Fibroblast of upper back skin (primary cell): ENCODE measurements around the gene CKMT2.

ENCODE experiments used
- DNase-seq: peaks from one replicate; pipeline ENCODE4 v3.0.0-alpha.2; 2013

Gene CKMT2

DNA sequence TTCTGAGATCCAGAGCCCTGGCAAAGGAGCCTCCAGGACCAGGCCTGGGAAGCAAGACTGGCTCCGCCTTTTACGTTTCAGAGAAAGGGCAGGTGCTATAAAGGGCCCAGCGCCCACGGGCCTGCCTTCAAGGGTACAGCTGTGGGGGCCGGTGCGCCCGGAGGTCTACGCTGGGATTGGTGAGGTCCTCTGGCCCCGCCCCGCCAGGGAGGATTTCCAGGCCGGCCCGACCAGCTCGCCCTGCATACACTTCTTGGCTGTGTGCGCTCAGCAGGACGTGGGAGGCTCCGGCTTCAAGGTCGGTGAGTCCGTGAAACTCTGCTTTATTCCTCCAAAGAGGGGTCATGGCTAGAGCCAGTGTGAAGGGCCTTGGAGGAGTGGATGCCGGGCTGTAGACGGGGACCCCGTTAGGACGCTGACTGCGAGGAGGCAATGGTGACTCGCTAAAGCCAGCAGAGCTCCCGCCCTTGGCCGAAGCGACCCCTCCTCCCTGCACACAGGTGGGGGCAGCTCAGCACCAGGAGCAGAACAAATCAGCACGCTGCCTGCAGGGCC, at the start of gene CKMT2:
Gene CKMT2, plus strand, starts transcription at position 243 of the 555 bp plus-strand sequence. CDS start 17,811 bp downstream, outside the sequence.
- no peak for DNase-seq

DNA sequence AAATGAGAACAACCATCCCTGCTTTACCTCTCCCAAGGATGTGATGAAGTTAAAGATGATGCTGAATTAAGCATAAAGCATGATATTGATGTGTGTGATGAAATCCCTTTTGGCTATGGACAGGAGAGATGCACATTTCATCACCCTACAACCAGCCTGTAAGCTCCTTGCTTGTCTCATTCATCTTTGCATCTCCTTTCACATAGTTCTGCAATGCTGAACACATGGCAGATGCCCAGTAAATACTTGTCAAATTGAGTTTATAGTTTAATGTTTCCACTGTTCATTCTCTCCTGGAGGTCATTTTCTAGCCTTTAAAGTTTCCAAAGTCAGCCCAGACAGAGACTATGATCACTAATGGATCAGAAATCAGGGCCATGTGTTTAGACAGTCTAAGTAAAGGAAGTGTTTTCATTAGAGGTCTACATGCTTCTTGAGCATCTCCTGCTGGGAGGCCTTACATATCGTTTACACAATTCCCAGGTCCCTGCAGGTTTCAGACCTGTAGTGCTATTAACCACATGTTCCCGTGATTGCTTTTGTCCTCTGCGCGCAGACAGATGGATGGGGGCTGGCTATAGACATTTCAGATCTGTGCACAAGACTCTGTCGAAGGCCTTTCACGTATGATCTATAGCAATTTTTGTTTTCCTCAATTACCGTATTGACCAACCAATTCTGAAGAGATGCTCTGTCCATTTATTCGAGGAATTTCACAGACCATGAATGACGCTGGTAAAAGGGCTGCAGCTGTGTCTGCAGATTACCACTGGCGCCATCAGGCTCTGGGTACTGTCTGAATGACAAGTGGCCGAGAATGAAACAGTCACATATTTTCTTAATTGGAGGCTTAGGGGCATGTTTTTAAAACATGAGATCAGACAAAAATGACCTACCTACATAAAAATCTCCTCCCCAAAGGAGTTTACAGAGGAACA, 49.0 kb upstream of the CKMT2 start:
- peak; percentile 23 for DNase-seq

GRCh38 chr5:81184749-81185110, 48.4 kb upstream of the CKMT2 start:
- DNase-seq: no peak

DNA sequence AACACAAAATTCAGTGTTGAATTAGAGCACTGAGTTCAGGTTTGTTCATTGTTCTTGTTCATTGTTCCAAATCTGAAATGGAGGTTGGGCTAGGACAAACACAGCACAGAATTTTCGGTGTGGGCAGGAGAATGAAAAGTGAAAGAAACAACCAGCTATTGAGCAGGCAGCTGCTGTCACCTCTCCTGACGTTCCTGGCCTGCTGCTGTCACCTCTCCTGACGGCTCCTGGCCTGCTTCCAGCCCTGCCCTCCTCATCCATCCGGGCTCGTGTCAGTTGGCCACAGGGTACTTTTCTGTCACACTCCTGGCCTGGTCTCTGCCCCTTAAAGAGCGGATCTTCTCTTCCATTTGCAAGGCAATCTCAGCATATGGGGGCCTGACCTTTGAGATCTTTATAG, 45.2 kb upstream of the CKMT2 start:
- DNase-seq: no peak

- no peak for DNase-seq
These were observed 44.2 kb upstream of the CKMT2 start for GRCh38 chr5:81188962-81189361.

GRCh38 chr5:81189875-81190498, 43.1 kb upstream of the CKMT2 start:
- DNase-seq: no peak

GRCh38 chr5:81191726-81192372, 41.3 kb upstream of the CKMT2 start:
- no peak for DNase-seq

- no peak for DNase-seq
These were observed 40.8 kb upstream of the CKMT2 start for GRCh38 chr5:81192373-81192750.

DNA sequence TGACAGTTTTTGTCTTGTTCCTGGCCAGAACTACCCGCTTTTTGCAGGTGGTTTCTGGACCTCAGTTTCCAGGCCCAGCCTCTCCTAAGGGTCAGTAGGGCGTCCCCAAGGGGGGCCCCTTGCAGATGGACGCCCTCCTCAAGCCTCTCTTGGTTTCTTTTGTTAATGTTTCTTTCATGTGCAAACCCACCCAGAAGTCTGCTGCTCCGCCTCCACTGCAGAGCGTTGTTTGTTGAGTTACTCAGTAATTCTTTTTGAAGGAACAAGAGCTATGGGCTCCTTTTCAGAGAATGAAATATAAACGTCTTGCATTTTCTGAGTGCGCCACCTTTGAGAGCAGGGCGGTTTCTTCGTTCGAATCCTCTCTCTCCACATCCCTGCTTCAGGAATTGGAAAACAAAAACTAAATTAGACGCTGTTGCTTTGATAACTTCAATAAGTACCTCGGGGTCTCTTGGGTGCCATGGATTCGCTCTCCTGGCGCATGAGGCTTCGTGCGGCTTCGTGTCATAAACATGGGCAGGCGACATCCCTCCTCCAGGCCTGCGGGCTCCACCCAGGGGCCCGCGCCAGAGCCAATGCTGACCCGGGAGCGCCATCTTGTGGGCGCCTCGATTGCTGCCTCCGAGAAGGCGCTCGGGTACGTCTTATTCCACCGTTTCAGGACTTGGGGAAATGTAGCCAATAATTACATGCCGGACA, 38.3 kb upstream of the CKMT2 start:
- peak; percentile 75 for DNase-seq

DNA sequence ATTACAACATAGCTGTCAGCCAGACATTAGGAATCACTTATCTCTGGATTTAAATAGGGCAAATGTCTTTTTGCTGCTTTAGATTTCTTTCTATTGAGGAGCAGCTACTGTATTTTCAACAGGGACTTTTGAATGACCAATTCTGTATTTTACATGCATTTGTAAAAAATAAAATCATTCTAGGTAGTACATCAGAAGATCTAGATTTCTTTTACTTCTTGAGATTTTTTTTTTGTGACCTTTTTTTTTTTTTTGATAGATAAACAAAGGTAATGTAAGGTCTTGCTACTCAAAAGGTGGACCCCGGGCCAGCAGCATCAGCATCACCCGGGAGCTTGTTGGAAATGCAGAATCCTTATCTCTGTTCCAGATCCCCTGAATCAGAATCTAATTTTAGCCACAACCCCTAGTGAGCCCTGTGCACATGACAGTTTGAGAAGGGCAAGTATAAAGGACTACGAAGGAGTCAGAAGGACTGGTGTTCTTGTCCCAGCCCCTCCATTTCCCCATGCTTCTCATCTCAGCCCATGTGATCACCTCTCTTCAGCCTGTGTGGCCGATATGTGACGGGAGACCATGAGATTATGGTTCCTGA, 37.7 kb upstream of the CKMT2 start:
- DNase-seq: no peak

DNA sequence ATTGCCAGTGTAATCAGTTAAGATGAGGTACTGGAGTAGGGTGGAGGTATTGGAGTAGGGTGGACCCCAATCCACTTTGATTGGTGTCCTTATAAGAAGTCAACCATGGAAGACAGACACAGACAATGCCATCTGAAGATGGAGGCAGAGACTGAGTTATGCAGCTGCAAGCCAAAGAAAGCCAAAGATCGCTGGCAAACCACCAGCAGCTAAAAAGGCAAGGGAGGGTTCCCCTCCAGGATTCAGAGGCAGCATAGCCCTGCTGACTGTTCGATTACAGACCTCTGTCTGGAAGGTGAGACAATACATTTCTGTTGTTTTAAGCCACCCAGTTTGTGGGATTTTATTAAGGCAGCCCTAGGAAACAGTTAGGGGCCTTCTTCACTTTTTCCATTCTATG, 30.5 kb upstream of the CKMT2 start:
- peak; percentile 16 for DNase-seq

GRCh38 chr5:81203729-81204128, 29.4 kb upstream of the CKMT2 start:
- DNase-seq: no peak

- no peak for DNase-seq
These were observed 28.9 kb upstream of the CKMT2 start for GRCh38 chr5:81204205-81204604.

- DNase-seq: no peak
These were observed 28.1 kb upstream of the CKMT2 start for GRCh38 chr5:81205058-81205457.

GRCh38 chr5:81207009-81207408, 26.1 kb upstream of the CKMT2 start:
- DNase-seq: no peak

- no peak for DNase-seq
These were observed 24.2 kb upstream of the CKMT2 start for GRCh38 chr5:81208904-81209303.

GRCh38 chr5:81209386-81209785, 23.7 kb upstream of the CKMT2 start:
- no peak for DNase-seq

DNA sequence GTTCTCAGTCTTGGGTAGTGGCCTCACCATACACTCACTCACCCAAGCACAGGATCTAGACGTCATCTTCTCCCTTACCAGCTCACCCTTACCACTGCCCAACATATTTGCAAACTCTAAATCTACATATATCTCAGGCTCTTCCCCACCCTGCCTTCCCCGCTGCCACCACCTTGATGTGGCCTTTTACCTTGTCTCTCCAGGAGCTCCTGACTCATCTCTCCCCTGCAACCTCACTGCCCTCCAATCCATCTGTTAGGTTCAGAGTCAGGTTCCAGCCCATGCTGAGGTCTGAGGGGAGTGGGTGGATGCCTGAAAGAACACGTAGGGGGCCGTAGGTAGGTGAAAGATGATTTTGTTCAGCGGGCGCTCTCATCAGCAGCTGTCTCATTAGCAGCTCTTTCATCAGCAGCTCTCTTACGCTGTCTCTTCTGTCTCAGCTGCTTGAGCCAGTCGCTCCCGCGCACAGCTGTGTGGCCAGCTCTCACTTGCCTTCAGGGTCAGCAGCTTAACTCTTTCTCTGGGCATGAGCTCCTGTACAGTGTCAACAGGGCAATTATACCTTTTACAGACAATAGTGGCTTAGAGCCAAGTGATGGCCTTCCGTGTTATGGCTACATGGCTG, 23.1 kb upstream of the CKMT2 start:
- no peak for DNase-seq

DNA sequence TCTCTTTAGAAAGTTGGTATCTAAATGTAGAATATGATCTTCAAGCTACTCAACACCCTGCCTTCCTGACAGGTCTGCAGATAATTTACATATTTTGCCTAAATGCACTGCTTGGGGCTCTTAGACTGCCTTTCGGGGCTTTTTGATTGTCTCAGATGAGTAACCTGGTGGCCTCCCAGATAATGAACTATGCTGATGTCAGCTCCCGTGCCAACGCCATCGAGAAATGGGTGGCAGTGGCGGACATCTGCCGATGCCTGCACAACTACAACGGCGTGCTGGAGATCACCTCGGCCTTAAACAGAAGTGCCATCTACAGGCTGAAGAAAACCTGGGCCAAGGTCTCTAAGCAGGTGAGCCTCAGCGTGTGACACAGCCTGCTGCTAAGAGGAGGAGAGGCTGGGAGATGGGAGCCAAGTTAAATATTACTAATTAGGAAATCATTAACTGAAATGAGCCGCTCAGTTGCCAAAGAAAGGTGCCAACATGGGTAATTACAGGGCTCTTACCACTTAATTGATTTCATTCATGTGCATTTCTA, 20.8 kb upstream of the CKMT2 start:
- DNase-seq: no peak

GRCh38 chr5:81213070-81213469, 20.1 kb upstream of the CKMT2 start:
- no peak for DNase-seq

DNA sequence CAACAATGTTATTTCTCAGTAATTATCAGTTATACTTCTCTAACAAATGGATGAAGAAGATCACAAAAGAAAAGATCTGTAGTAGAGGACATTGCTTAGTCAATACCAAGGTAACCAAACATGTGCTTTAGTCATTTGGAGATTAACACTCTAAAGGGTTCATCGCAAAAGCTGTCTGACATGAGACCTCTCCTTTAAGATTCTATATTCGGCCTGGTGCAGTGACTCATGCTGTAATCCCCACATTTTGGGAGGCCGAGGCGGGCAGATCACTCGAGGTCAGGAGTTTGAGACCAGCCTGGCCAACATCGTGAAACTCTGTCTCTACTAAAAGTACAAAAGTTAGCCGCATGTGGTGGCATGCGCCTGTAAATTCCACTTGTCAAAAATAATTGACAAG, 18.3 kb upstream of the CKMT2 start:
- DNase-seq: no peak

- DNase-seq: no peak
These were observed 17.0 kb upstream of the CKMT2 start for GRCh38 chr5:81216152-81216551.
